CD4-positive, CD25-positive, alpha-beta regulatory T cell (primary cell): Measurements from ENCODE around the gene PPFIBP2. TPM values are rescaled to one million over a fixed set of nuclear protein-coding genes. Genes with fewer than 3 reads are reported as not detected.
A peak's percentile ranks its signal among the peaks of the same experiment; 100 is the strongest.

Source experiments
- ATAC-seq, 2 donors: fragments of 150-1000 bp; cut with Tn5 transposase; one replicate each; pipeline ENCODE4 v1.10.0; 2021; ENCODE audit warnings: low read depth in 2 of 2, moderate number of reproducible peaks in 2 of 2, moderate library complexity in 1 of 2
- DNase-seq, 3 donors: peaks; one replicate each; pipeline versions ENCODE4 v3.0.0 to v3.0.0-alpha.2; 2012 to 2022; ENCODE audit warnings: mixed read lengths in 1 of 3
- H3K27ac ChIP-seq: one replicate; pipeline ENCODE4 v1.7.0; 2013; ENCODE audit warnings: mild to moderate bottlenecking, low read length; ENCODE audit not compliant: insufficient read depth, poor library complexity, severe bottlenecking
- H3K27me3 ChIP-seq: one replicate; pipeline ENCODE4 v1.7.0; 2013; ENCODE audit warnings: low read length; ENCODE audit not compliant: control insufficient read depth, insufficient read depth
- H3K36me3 ChIP-seq: one replicate; pipeline ENCODE4 v1.7.0; 2013; ENCODE audit warnings: mild to moderate bottlenecking, low read length, moderate library complexity; ENCODE audit not compliant: control insufficient read depth, insufficient read depth
- H3K4me1 ChIP-seq: 2 replicates; pipeline ENCODE4 v1.7.0; 2013; ENCODE audit warnings: mild to moderate bottlenecking, low read length; ENCODE audit not compliant: insufficient read depth, control insufficient read depth, poor library complexity, severe bottlenecking
- H3K4me3 ChIP-seq: one replicate; pipeline ENCODE4 v1.7.0; 2013; ENCODE audit warnings: low read depth, mild to moderate bottlenecking, low read length, moderate library complexity
- H3K9me3 ChIP-seq, 2 experiments: 1 replicate in 1 of 2; 2 replicates in 1 of 2; pipeline ENCODE4 v1.7.0; 2013; ENCODE audit warnings: low read length in 2 of 2, mild to moderate bottlenecking in 1 of 2, moderate library complexity in 1 of 2; ENCODE audit not compliant: control insufficient read depth in 2 of 2
- H3K27ac Mint-ChIP-seq, 3 donors: one replicate each; pipeline ENCODE4 v1.8.0; 2020 to 2022; ENCODE audit warnings: mild to moderate bottlenecking in 3 of 3, mixed read lengths in 3 of 3, moderate library complexity in 2 of 3
- H3K27me3 Mint-ChIP-seq: one replicate; pipeline ENCODE4 v1.8.0; 2022; ENCODE audit warnings: mild to moderate bottlenecking, mixed read lengths
- H3K36me3 Mint-ChIP-seq: one replicate; pipeline ENCODE4 v1.8.0; 2020; ENCODE audit warnings: mixed read lengths
- H3K4me1 Mint-ChIP-seq, 4 donors: one replicate each; pipeline ENCODE4 v1.8.0; 2020 to 2022; ENCODE audit warnings: mixed read lengths in 4 of 4, mild to moderate bottlenecking in 1 of 4
- H3K4me3 Mint-ChIP-seq, 4 donors: one replicate each; pipeline ENCODE4 v1.8.0; 2020 to 2022; ENCODE audit warnings: mild to moderate bottlenecking in 4 of 4, mixed read lengths in 4 of 4, moderate library complexity in 3 of 4
- H3K9me3 Mint-ChIP-seq, 7 donors: one replicate each; pipeline ENCODE4 v1.8.0; 2020 to 2022; ENCODE audit warnings: mixed read lengths in 7 of 7, mild to moderate bottlenecking in 3 of 7, moderate library complexity in 2 of 7
- polyA plus RNA-seq, 4 donors: library from polyadenylated mRNA; unstranded; fragments of 300-500 nt; fragmentation: Illumina TruSeq; gene quantifications; one replicate each; pipeline ENCODE4 v1.2.3, GENCODE V29; 2021
- total RNA-seq: library from RNA; stranded (reverse); gene quantifications from one replicate; pipeline ENCODE4 v1.2.3, GENCODE V29; 2022

PPFIBP2 gene
- total and polyA plus RNA-seq, 5 donors from 2014 or later, result 0.47 to 10.6 (median 4.2) TPM

GRCh38 chr11:7522121-7522520, 8.3 kb downstream of the PPFIBP2 start:
- Mint-ChIP-seq H3K36me3 (peaks cover 8% of the 10 kb centered on the region), H3K9me3 (no peaks in the 10 kb centered on the region), H3K4me1 (peaks cover 0 to 58% (median 15%) of the 10 kb centered on the region in 4 donors), H3K27ac (no peak overlapping the region), H3K4me3 (no peak overlapping the region), H3K27me3 (peaks cover under 1% of the 10 kb centered on the region)
- DNase-seq (no peak), ATAC-seq (no peak)
- H3K27me3 ChIP-seq, result no peaks in the 10 kb centered on the region
- H3K36me3 ChIP-seq, result no peaks in the 10 kb centered on the region
- no peaks in the 10 kb centered on the region for H3K9me3 ChIP-seq
- no peak overlapping the region for H3K27ac ChIP-seq
- no peak overlapping the region for H3K4me3 ChIP-seq
- peaks cover 7% of the 10 kb centered on the region for H3K4me1 ChIP-seq

GRCh38 chr11:7522546-7522945, 8.7 kb downstream of the PPFIBP2 start:
- Mint-ChIP-seq H3K4me3 (no peak overlapping the region), H3K27ac (no peak overlapping the region), H3K27me3 (no peaks in the 10 kb centered on the region), H3K9me3 (no peaks in the 10 kb centered on the region), H3K36me3 (peaks cover 8% of the 10 kb centered on the region), H3K4me1 (peaks cover 0 to 58% (median 17%) of the 10 kb centered on the region in 4 donors)
- no peak for ATAC-seq
- Histone ChIP-seq H3K36me3 (no peaks in the 10 kb centered on the region), H3K27me3 (no peaks in the 10 kb centered on the region), H3K4me3 (no peak overlapping the region), H3K27ac (no peak overlapping the region), H3K4me1 (peaks cover 11% of the 10 kb centered on the region), H3K9me3 (no peaks in the 10 kb centered on the region)
- DNase-seq, result no peak

- no peak overlapping the region for H3K4me3 ChIP-seq
- H3K27me3 Mint-ChIP-seq, result no peaks in the 10 kb centered on the region
- ATAC-seq (no peak), DNase-seq (no peak)
- no peaks in the 10 kb centered on the region for H3K27me3 ChIP-seq
- H3K4me3 Mint-ChIP-seq, result no peak overlapping the region
- H3K4me1 ChIP-seq, result peaks cover 18% of the 10 kb centered on the region
- H3K36me3 Mint-ChIP-seq, result peaks cover 5% of the 10 kb centered on the region
- no peaks in the 10 kb centered on the region for H3K36me3 ChIP-seq
- H3K4me1 Mint-ChIP-seq, result peaks cover 6 to 62% (median 22%) of the 10 kb centered on the region in 4 donors
- H3K27ac ChIP-seq, result no peak overlapping the region
- no peaks in the 10 kb centered on the region for H3K9me3 ChIP-seq
- H3K9me3 Mint-ChIP-seq, result no peaks in the 10 kb centered on the region
- peak overlapping the region in 1 of 3 donors; percentile 38 for H3K27ac Mint-ChIP-seq
Observed at GRCh38 chr11:7523416-7524210, 9.8 kb downstream of the PPFIBP2 start.

DNA sequence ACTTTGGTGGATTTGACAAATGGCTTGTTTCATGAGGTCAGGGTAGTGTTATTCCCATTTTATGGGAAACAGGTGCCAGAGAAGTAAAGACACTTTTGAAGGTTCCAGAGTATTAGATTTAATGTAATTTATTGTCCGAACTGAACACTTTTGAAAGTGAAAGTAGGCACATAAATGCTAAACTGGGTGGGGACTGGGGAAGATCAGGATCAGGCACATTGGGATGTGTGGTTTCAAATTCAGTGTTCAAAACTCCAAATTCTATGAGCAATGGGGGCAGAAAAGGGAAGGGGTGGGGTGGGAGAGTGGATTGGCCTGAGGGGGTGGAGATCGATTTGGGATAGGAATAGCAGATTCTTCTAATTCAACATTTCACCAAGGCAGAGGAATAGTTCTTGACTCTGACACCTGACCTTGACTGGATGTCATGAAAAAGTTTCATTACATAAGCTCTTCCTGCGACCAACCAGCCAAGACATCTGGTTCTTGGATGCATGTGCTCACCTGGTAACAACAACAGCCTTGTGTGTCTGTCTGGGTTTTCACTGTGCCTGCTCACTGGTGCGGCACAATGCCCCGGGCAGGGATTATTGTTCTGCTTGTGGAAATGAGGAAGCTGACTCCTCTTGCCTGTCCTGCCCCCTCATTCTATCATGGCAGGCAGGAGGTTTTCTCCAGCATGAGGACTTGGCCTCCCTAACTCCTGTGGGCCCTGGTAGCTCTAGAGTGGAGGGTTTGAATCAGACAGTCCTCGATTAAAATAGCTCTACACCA, 10.8 kb downstream of the PPFIBP2 start:
- Histone ChIP-seq H3K27ac (no peak overlapping the region), H3K9me3 (no peaks in the 10 kb centered on the region), H3K27me3 (no peaks in the 10 kb centered on the region), H3K4me3 (no peak overlapping the region), H3K4me1 (peaks cover 18% of the 10 kb centered on the region), H3K36me3 (no peaks in the 10 kb centered on the region)
- Mint-ChIP-seq H3K27me3 (no peaks in the 10 kb centered on the region), H3K27ac (peak overlapping the region; percentile 11 to 72 (median 45)), H3K9me3 (no peaks in the 10 kb centered on the region), H3K36me3 (no peaks in the 10 kb centered on the region), H3K4me3 (peak overlapping the region in 1 of 4 donors; percentile 57), H3K4me1 (peaks cover 6 to 66% (median 24%) of the 10 kb centered on the region in 4 donors)
- ATAC-seq, result no peak
- no peak for DNase-seq

GRCh38 chr11:7525424-7525823, 11.6 kb downstream of the PPFIBP2 start:
- Mint-ChIP-seq H3K9me3 (no peaks in the 10 kb centered on the region), H3K4me1 (peaks cover 6 to 70% (median 23%) of the 10 kb centered on the region in 4 donors), H3K4me3 (peak overlapping the region in 1 of 4 donors; percentile 19), H3K27me3 (no peaks in the 10 kb centered on the region), H3K27ac (peak overlapping the region in 1 of 3 donors; percentile 57), H3K36me3 (no peaks in the 10 kb centered on the region)
- H3K27ac ChIP-seq, result no peak overlapping the region
- DNase-seq (no peak), ATAC-seq (no peak)
- no peak overlapping the region for H3K4me3 ChIP-seq
- no peaks in the 10 kb centered on the region for H3K27me3 ChIP-seq
- no peaks in the 10 kb centered on the region for H3K9me3 ChIP-seq
- H3K4me1 ChIP-seq, result peaks cover 18% of the 10 kb centered on the region
- H3K36me3 ChIP-seq, result no peaks in the 10 kb centered on the region

DNA sequence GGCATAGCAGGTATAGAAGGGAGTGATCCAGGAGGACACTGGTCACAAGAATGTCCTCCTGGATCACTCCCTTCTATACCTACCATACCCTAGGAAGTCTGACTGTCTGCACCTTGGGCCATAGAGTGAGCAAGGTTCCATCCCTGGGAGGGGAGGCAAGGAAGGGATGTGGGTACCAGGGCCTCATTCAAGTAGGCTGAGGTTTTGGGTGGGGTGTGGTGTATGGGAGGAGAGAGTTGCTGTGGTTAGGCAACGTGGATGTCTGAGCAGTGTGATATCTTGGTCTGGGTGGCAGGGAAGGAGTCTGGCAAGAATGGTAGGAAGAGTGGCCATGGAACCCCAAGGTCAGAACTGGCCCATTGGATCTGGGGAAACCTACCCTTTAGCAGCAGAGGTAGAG, 13.2 kb downstream of the PPFIBP2 start:
- Histone ChIP-seq H3K27me3 (no peaks in the 10 kb centered on the region), H3K4me1 (peaks cover 18% of the 10 kb centered on the region), H3K27ac (no peak overlapping the region), H3K4me3 (peak overlapping the region; percentile 44), H3K36me3 (no peaks in the 10 kb centered on the region), H3K9me3 (no peaks in the 10 kb centered on the region)
- peak overlapping the region in 3 of 4 donors; percentile 24 to 84 (median 75) for H3K4me3 Mint-ChIP-seq
- no peaks in the 10 kb centered on the region for H3K9me3 Mint-ChIP-seq
- peaks cover 6 to 81% (median 23%) of the 10 kb centered on the region in 4 donors for H3K4me1 Mint-ChIP-seq
- peak; percentile 83 to 92 for ATAC-seq
- H3K27ac Mint-ChIP-seq, result peak overlapping the region; percentile 68 to 86 (median 86)
- H3K27me3 Mint-ChIP-seq, result no peaks in the 10 kb centered on the region
- H3K36me3 Mint-ChIP-seq, result peaks cover 5% of the 10 kb centered on the region
- DNase-seq, result peak in 2 of 3 donors; percentile 61 to 89

DNA sequence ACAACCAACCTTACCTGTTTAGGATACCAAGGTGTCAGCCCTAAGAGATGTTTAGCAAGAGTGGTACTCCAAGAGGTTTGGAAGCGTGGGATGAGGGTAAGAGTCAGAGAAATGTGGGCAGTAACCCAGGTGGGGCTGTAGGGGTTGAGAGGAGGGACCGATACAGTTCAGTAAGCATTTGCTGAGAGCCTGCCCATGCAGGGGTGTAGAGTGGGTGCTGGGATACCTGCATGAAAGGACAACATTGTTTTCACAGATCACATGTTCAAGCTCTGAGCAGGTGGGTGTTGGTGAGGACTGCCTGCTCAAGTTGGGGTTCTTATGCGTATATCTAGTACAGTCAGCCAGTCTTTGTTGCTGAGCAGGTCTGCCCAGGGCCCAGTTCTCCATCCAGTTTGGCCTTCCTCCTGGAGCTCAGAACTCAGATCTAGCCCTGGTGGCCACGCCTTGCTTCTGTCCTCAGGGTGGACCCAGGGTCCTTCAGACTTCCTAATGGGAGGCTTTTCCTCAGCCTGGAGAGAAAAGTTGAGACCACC, 14.8 kb downstream of the PPFIBP2 start:
- no peaks in the 10 kb centered on the region for H3K27me3 Mint-ChIP-seq
- ATAC-seq (no peak), DNase-seq (no peak)
- Histone ChIP-seq H3K9me3 (no peaks in the 10 kb centered on the region), H3K27ac (no peak overlapping the region), H3K4me3 (no peak overlapping the region), H3K27me3 (no peaks in the 10 kb centered on the region), H3K4me1 (peaks cover 18% of the 10 kb centered on the region), H3K36me3 (no peaks in the 10 kb centered on the region)
- H3K36me3 Mint-ChIP-seq, result peaks cover 5% of the 10 kb centered on the region
- H3K4me1 Mint-ChIP-seq, result peaks cover 6 to 77% (median 24%) of the 10 kb centered on the region in 4 donors
- H3K4me3 Mint-ChIP-seq, result peak overlapping the region in 1 of 4 donors; percentile 49
- no peaks in the 10 kb centered on the region for H3K9me3 Mint-ChIP-seq
- peak overlapping the region in 2 of 3 donors; percentile 62 to 86 for H3K27ac Mint-ChIP-seq
